ENCODE results near the gene AIG1. TPM values are rescaled to one million over a fixed set of nuclear protein-coding genes. Genes with fewer than 3 reads are reported as not detected.

The AIG1 gene
- total RNA-seq, 6 experiments from 2014 or later: 50.7 to 70.5 (median 52.5) TPM

- no peaks in the 10 kb centered on the region for H3K27me3 Mint-ChIP-seq (ENCODE audit: insufficient read depth)
- DNase-seq: no peak
- H3K4me3 Mint-ChIP-seq: no peak overlapping the region
- peaks cover 14% of the 10 kb centered on the region for H3K36me3 Mint-ChIP-seq (ENCODE audit: low read depth)
- peaks cover 5% of the 10 kb centered on the region for H3K4me1 Mint-ChIP-seq (ENCODE audit: low read depth)
- H3K27ac Mint-ChIP-seq: no peak overlapping the region
- no peak for TF ChIP-seq CTCF (IDR thresholded peaks at IDR 0.05)
- H3K9me3 Mint-ChIP-seq: peaks cover 7% of the 10 kb centered on the region; the same call in 1 of the 2 replicates
Observed at GRCh38 chr6:143313163-143313562, 252.5 kb downstream of the AIG1 start.

DNA sequence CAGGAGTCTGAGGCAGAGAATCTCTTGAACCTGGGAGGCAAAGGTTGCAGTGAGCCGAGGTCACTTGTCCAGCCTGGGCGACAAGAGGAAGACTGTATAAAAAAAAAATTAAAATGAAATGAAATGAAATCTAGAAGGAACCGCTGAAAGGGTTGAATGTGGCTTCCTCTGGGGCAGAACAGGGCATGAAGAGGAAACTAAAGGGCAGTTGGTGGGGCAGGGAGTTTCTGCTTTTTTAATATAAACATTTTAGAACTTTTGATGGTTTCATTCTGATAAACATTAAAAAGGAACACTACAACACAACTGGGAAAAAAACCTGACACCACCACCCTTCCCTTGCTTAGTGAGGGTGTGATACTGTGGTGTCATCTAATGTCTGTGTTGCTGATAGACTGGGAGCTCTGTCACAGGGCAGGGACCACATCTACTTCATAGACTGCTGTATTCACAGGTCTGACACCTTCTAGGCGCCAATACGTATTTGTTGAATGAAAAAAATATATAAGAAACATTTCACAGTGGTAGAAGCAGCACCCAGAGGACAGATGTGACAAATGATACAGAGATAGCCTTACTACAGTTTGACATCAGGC, 260.9 kb downstream of the AIG1 start:
- no peak overlapping the region for H3K4me3 Mint-ChIP-seq
- peaks cover 11% of the 10 kb centered on the region; the same call in 1 of the 2 replicates for H3K9me3 Mint-ChIP-seq
- H3K27ac Mint-ChIP-seq: no peak overlapping the region
- no peaks in the 10 kb centered on the region; the same call in 1 of the 2 replicates for H3K27me3 Mint-ChIP-seq (ENCODE audit: insufficient read depth)
- H3K36me3 Mint-ChIP-seq (ENCODE audit: low read depth): peaks cover 15% of the 10 kb centered on the region
- TF ChIP-seq CTCF (IDR thresholded peaks at IDR 0.05): no peak
- DNase-seq: no peak
- H3K4me1 Mint-ChIP-seq (ENCODE audit: low read depth): peaks cover 6% of the 10 kb centered on the region

GRCh38 chr6:143322386-143322785, 261.7 kb downstream of the AIG1 start:
- no peak for TF ChIP-seq CTCF (IDR thresholded peaks at IDR 0.05)
- H3K27ac Mint-ChIP-seq: no peak overlapping the region
- H3K9me3 Mint-ChIP-seq: peaks cover 11% of the 10 kb centered on the region; the same call in 1 of the 2 replicates
- H3K4me1 Mint-ChIP-seq (ENCODE audit: low read depth): peaks cover 6% of the 10 kb centered on the region
- H3K27me3 Mint-ChIP-seq (ENCODE audit: insufficient read depth): no peaks in the 10 kb centered on the region; the same call in 1 of the 2 replicates
- peaks cover 15% of the 10 kb centered on the region for H3K36me3 Mint-ChIP-seq (ENCODE audit: low read depth)
- DNase-seq: no peak
- no peak overlapping the region for H3K4me3 Mint-ChIP-seq

- TF ChIP-seq CTCF (IDR thresholded peaks at IDR 0.05): no peak
- Mint-ChIP-seq H3K4me1 (ENCODE audit: low read depth) (peaks cover 6% of the 10 kb centered on the region), H3K9me3 (peaks cover under 1% of the 10 kb centered on the region; the same call in 1 of the 2 replicates), H3K36me3 (ENCODE audit: low read depth) (peaks cover 4% of the 10 kb centered on the region; the same call in 1 of the 2 replicates), H3K4me3 (no peak overlapping the region), H3K27me3 (ENCODE audit: insufficient read depth) (no peaks in the 10 kb centered on the region; the same call in 1 of the 2 replicates), H3K27ac (no peak overlapping the region)
- DNase-seq: no peak
Observed at GRCh38 chr6:143323729-143324470, 263.2 kb downstream of the AIG1 start.

- H3K9me3 Mint-ChIP-seq: no peaks in the 10 kb centered on the region
- H3K4me1 Mint-ChIP-seq (ENCODE audit: low read depth): peaks cover 6% of the 10 kb centered on the region
- no peak overlapping the region for H3K27ac Mint-ChIP-seq
- no peaks in the 10 kb centered on the region for H3K27me3 Mint-ChIP-seq (ENCODE audit: insufficient read depth)
- H3K4me3 Mint-ChIP-seq: no peak overlapping the region
- DNase-seq: peak; percentile 28
- peaks cover under 1% of the 10 kb centered on the region; the same call in 1 of the 2 replicates for H3K36me3 Mint-ChIP-seq (ENCODE audit: low read depth)
- TF ChIP-seq CTCF (IDR thresholded peaks at IDR 0.05): no peak
Observed at GRCh38 chr6:143325379-143326140, 264.9 kb downstream of the AIG1 start.

All from HFFc6 (cell line).